Activated CD4-positive, alpha-beta T cell treated with anti-CD3 and anti-CD28 coated beads, Interleukin-2, Interleukin-6, amounts not matched to agents 100 ng/mL and 50 ng/mL, durations not matched to agents 16 hours and 8 hours (primary cell): ENCODE data around the gene VN1R2.
A peak's percentile ranks its signal among the peaks of the same experiment; 100 is the strongest.
"Not testable (repeated sequence)": the region's sequence is repeated elsewhere in the genome, so short reads cannot be mapped to it uniquely, and the experiment has no call there.

ENCODE experiments used
- DNase-seq: peaks from one replicate; pipeline ENCODE4 v3.0.0-alpha.2; 2020

VN1R2 gene

GRCh38 chr19:53257715-53258342 is at the start of gene VN1R2:
Gene VN1R2 (plus strand): TSS chr19:53258292. CDS start chr19:53258376, 84 bp downstream.
- DNase-seq: not testable (repeated sequence)

- not testable (repeated sequence) for DNase-seq
Measured at GRCh38 chr19:53211554-53211953, 46.5 kb upstream of the VN1R2 start.

- DNase-seq: no peak
Measured at GRCh38 chr19:53212703-53213320, 45.3 kb upstream of the VN1R2 start.

GRCh38 chr19:53222716-53223115 is 35.4 kb upstream of the VN1R2 start:
- DNase-seq: not testable (repeated sequence)

- no peak for DNase-seq
Measured at GRCh38 chr19:53224606-53225005, 33.5 kb upstream of the VN1R2 start.

GRCh38 chr19:53237114-53237777 is 20.8 kb upstream of the VN1R2 start:
- no peak for DNase-seq

GRCh38 chr19:53246498-53246897 is 11.6 kb upstream of the VN1R2 start:
- no peak for DNase-seq

- peak; percentile 77 for DNase-seq
Measured at GRCh38 chr19:53254411-53255341, 3.4 kb upstream of the VN1R2 start, which contains the start of gene ZNF677. Gene ZNF677 (minus strand): TSS chr19:53254873. CDS start chr19:53251550, 3,323 bp downstream.

GRCh38 chr19:53267623-53268022 is 9.5 kb downstream of the VN1R2 start, which contains the start of gene VN1R4:
Gene VN1R4 (minus strand): TSS chr19:53267723. CDS start chr19:53267665, 58 bp downstream.
- DNase-seq: not testable (repeated sequence)

GRCh38 chr19:53269861-53270260 is 11.8 kb downstream of the VN1R2 start:
- DNase-seq: not testable (repeated sequence)

GRCh38 chr19:53272044-53272443 is 14.0 kb downstream of the VN1R2 start:
- DNase-seq: no peak

- DNase-seq: no peak
Measured at GRCh38 chr19:53275480-53275879, 17.4 kb downstream of the VN1R2 start.

- not testable (repeated sequence) for DNase-seq
Measured at GRCh38 chr19:53281947-53282346, 23.9 kb downstream of the VN1R2 start.

- no peak for DNase-seq
Measured at GRCh38 chr19:53285087-53285486, 27.0 kb downstream of the VN1R2 start.

- no peak for DNase-seq
Measured at GRCh38 chr19:53290758-53291549, 32.9 kb downstream of the VN1R2 start.

GRCh38 chr19:53294786-53295441 is 36.8 kb downstream of the VN1R2 start:
- no peak for DNase-seq

- not testable (repeated sequence) for DNase-seq
Measured at GRCh38 chr19:53301341-53301740, 43.2 kb downstream of the VN1R2 start.

- no peak for DNase-seq
Measured at GRCh38 chr19:53308339-53308811, 50.3 kb downstream of the VN1R2 start.
